HepG2 (cell line): Measurements from ENCODE around the gene ZCCHC7. TPM values are rescaled to one million over a fixed set of nuclear protein-coding genes. Genes with fewer than 3 reads are reported as not detected.
A peak's percentile ranks its signal among the peaks of the same experiment; 100 is the strongest.

ENCODE experiments used
- CEBPG ChIP-seq: IDR thresholded peaks from 2 replicates; pipeline ENCODE4 v1.6.1; 2016
- CREB1 ChIP-seq, 2 experiments: fragments of 450-650 bp in 1 of 2; IDR thresholded peaks; 2 replicates each; pipeline ENCODE4 v1.6.1; 2016 to 2017; ENCODE audit warnings: control low read depth in 1 of 2, mild to moderate bottlenecking in 1 of 2, missing compliant biosample characterization in 1 of 2, missing genetic modification characterization in 1 of 2
- RAD51 ChIP-seq: fragments of 450-650 bp; IDR thresholded peaks from 2 replicates; pipeline ENCODE4 v1.6.1; 2016; ENCODE audit warnings: borderline replicate concordance
- SIN3A ChIP-seq: IDR thresholded peaks from 2 replicates; pipeline ENCODE4 v1.6.1; 2011; ENCODE audit warnings: low read depth, mild to moderate bottlenecking, control low read depth, low read length, borderline replicate concordance
- THYN1 ChIP-seq: sonication (generic); formaldehyde crosslinking; IDR thresholded peaks from 2 replicates; pipeline ENCODE4 v1.8.1; 2023; ENCODE audit warnings: low read depth, mild to moderate bottlenecking, moderate library complexity, missing genetic modification reagents, borderline replicate concordance
- ZFP37 ChIP-seq: sonication (generic); formaldehyde crosslinking; IDR thresholded peaks from 2 replicates; pipeline ENCODE4 v1.4.0; 2020; ENCODE audit warnings: missing genetic modification reagents, borderline replicate concordance
- ZKSCAN8 ChIP-seq: IDR thresholded peaks from 2 replicates; pipeline ENCODE4 v1.6.1; 2016; ENCODE audit warnings: borderline replicate concordance, missing genetic modification reagents, missing compliant biosample characterization
- ZNF354B ChIP-seq: sonication (generic); formaldehyde crosslinking; IDR thresholded peaks from 2 replicates; pipeline ENCODE4 v1.8.0; 2022; ENCODE audit warnings: mild to moderate bottlenecking, missing genetic modification reagents
- ZNF496 ChIP-seq: sonication (generic); formaldehyde crosslinking; IDR thresholded peaks from 2 replicates; pipeline ENCODE4 v1.8.1; 2023; ENCODE audit warnings: mild to moderate bottlenecking, moderate library complexity, missing genetic modification reagents; ENCODE audit not compliant: insufficient replicate concordance
- ZNF557 ChIP-seq: sonication (generic); formaldehyde crosslinking; IDR thresholded peaks from 2 replicates; pipeline ENCODE4 v1.4.0; 2020; ENCODE audit warnings: missing genetic modification reagents
- polyA plus RNA-seq, 8 experiments: library from polyadenylated mRNA; depleted of rRNA in 3 of 8; stranded (reverse) in 7 of 8; unstranded in 1 of 8; fragments of >200 nt; fragmentation: Illumina TruSeq in 4 of 8; extraction: Trizol in 4 of 8; gene quantifications; 2 replicates each; pipeline versions ENCODE4 v1.2.1 to v1.2.3, GENCODE V29; 2011 to 2016; ENCODE audit warnings: low read depth in 4 of 8, missing spikeins in 1 of 8, mixed read lengths in 1 of 8; ENCODE audit not compliant: insufficient read depth in 1 of 8
- total RNA-seq, 5 experiments: library from RNA; depleted of rRNA; stranded (reverse); fragments of >200 nt; fragmentation: Illumina TruSeq; extraction: Trizol; gene quantifications; 2 replicates each; pipeline ENCODE4 v1.2.3, GENCODE V29; 2016; ENCODE audit warnings: low read depth in 1 of 5
- TF ChIP-seq, protein P1 (sequence below): sonication (generic); formaldehyde crosslinking; IDR thresholded peaks from 2 replicates; pipeline ENCODE4 v1.4.0; 2020; ENCODE audit warnings: missing genetic modification reagents
- TF ChIP-seq, protein P2 (sequence below): sonication (generic); formaldehyde crosslinking; IDR thresholded peaks from 2 replicates; pipeline ENCODE4 v1.5.0; 2020; ENCODE audit warnings: missing genetic modification reagents
- TF ChIP-seq, protein P3 (sequence below): sonication (generic); formaldehyde crosslinking; IDR thresholded peaks from one replicate; pipeline ENCODE4 v1.5.1; 2020; ENCODE audit warnings: mild to moderate bottlenecking, missing genetic modification reagents; ENCODE audit errors: not compliant biosample characterization
- TF ChIP-seq, protein P4 (sequence below): sonication (generic); formaldehyde crosslinking; IDR thresholded peaks from 2 replicates; pipeline ENCODE4 v1.4.0; 2020; ENCODE audit warnings: missing genetic modification reagents

ZCCHC7 gene
- total and polyA plus RNA-seq, 2 of the 13 experiments (the other 11 are each of a cell fraction or from before 2014, with no cell fraction given): 13.6 to 19.3 TPM

DNA sequence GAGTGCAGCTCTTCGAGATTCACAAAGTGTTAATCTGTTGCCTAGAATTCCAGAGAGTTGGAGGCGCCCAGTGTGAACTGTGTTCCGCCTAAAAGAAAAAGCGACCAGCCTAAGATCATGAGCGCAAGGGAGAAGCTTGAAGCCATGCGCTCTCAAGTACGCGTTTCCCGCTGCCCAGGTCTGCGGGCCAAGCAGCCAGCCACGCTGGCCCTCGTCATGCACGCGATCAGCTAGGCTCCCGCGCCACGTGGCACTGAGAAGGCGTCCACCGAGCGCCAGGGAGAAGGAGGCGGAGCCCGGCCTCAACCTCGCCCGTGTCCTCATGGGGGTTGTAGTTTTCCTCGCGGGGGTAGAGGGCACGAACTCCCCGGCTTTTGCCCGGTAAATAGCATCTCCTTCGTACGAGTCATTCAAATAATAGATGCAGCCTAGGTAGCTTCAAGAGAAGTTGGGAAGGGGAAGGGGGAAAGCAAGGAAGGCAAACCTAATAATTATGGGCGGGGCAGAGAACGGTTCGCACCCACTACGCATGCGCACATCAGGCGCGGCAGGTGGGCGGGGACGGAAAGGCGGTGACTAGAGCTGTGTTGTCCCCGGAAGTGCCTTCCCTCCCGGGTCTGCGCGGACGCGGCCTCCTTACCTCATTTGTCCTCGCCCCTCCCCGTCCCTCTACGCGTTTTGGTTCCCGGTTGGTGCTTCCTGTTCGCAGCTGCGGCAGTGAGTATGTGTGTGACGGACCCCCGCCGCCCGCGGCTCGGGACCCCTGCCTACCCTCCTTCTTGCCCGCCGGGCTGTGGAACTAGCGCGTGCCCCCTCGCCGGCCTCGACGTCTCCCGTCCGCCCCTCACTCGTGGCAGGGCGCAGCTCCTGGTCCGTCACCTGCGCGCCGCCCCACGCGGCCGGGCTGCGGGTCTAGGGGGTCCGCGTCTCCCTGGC, at the start of gene ZCCHC7 (continued):
- peak; percentile 73; the same call in 1 of the 2 replicates for TF ChIP-seq ZNF354B (CRISPR knock-in tag)
- TF ChIP-seq ZFP37 (CRISPR knock-in tag): peak; percentile 97
- TF ChIP-seq, protein P1, sequence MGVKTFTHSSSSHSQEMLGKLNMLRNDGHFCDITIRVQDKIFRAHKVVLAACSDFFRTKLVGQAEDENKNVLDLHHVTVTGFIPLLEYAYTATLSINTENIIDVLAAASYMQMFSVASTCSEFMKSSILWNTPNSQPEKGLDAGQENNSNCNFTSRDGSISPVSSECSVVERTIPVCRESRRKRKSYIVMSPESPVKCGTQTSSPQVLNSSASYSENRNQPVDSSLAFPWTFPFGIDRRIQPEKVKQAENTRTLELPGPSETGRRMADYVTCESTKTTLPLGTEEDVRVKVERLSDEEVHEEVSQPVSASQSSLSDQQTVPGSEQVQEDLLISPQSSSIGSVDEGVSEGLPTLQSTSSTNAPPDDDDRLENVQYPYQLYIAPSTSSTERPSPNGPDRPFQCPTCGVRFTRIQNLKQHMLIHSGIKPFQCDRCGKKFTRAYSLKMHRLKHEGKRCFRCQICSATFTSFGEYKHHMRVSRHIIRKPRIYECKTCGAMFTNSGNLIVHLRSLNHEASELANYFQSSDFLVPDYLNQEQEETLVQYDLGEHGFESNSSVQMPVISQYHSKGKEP (CRISPR knock-in tag): peak; percentile 86; the same call in 1 of the 2 replicates
- TF ChIP-seq, protein P2, sequence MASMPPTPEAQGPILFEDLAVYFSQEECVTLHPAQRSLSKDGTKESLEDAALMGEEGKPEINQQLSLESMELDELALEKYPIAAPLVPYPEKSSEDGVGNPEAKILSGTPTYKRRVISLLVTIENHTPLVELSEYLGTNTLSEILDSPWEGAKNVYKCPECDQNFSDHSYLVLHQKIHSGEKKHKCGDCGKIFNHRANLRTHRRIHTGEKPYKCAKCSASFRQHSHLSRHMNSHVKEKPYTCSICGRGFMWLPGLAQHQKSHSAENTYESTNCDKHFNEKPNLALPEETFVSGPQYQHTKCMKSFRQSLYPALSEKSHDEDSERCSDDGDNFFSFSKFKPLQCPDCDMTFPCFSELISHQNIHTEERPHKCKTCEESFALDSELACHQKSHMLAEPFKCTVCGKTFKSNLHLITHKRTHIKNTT (CRISPR knock-in tag): no peak
- TF ChIP-seq ZNF496 (CRISPR knock-in tag): no peak
- TF ChIP-seq SIN3A: peak; percentile 67; the same call in 1 of the 2 replicates
- no peak for TF ChIP-seq CEBPG (CRISPR knock-in tag)
- TF ChIP-seq, protein P3, sequence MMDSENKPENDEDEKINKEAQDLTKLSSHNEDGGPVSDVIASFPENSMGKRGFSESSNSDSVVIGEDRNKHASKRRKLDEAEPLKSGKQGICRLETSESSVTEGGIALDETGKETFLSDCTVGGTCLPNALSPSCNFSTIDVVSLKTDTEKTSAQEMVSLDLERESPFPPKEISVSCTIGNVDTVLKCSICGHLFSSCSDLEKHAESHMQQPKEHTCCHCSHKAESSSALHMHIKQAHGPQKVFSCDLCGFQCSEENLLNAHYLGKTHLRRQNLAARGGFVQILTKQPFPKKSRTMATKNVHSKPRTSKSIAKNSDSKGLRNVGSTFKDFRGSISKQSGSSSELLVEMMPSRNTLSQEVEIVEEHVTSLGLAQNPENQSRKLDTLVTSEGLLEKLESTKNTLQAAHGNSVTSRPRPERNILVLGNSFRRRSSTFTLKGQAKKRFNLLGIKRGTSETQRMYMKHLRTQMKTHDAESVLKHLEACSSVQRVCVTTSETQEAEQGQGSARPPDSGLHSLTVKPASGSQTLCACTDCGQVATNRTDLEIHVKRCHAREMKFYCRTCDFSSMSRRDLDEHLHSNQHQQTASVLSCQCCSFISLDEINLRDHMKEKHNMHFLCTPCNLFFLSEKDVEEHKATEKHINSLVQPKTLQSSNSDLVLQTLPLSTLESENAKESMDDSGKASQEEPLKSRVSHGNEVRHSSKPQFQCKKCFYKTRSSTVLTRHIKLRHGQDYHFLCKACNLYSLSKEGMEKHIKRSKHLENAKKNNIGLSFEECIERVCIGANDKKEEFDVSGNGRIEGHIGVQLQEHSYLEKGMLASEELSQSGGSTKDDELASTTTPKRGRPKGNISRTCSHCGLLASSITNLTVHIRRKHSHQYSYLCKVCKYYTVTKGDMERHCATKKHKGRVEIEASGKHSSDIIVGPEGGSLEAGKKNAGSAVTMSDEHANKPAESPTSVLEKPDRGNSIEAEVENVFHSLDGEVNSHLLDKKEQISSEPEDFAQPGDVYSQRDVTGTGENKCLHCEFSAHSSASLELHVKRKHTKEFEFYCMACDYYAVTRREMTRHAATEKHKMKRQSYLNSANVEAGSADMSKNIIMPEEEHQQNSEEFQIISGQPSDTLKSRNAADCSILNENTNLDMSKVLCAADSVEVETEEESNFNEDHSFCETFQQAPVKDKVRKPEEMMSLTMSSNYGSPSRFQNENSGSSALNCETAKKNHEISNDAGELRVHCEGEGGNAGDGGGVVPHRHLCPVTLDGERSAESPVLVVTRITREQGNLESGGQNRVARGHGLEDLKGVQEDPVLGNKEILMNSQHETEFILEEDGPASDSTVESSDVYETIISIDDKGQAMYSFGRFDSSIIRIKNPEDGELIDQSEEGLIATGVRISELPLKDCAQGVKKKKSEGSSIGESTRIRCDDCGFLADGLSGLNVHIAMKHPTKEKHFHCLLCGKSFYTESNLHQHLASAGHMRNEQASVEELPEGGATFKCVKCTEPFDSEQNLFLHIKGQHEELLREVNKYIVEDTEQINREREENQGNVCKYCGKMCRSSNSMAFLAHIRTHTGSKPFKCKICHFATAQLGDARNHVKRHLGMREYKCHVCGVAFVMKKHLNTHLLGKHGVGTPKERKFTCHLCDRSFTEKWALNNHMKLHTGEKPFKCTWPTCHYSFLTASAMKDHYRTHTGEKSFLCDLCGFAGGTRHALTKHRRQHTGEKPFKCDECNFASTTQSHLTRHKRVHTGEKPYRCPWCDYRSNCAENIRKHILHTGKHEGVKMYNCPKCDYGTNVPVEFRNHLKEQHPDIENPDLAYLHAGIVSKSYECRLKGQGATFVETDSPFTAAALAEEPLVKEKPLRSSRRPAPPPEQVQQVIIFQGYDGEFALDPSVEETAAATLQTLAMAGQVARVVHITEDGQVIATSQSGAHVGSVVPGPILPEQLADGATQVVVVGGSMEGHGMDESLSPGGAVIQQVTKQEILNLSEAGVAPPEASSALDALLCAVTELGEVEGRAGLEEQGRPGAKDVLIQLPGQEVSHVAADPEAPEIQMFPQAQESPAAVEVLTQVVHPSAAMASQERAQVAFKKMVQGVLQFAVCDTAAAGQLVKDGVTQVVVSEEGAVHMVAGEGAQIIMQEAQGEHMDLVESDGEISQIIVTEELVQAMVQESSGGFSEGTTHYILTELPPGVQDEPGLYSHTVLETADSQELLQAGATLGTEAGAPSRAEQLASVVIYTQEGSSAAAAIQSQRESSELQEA (CRISPR knock-in tag): peak; percentile 39
- TF ChIP-seq ZNF557 (CRISPR knock-in tag): peak; percentile 97
- no peak for TF ChIP-seq THYN1
- TF ChIP-seq, protein P4, sequence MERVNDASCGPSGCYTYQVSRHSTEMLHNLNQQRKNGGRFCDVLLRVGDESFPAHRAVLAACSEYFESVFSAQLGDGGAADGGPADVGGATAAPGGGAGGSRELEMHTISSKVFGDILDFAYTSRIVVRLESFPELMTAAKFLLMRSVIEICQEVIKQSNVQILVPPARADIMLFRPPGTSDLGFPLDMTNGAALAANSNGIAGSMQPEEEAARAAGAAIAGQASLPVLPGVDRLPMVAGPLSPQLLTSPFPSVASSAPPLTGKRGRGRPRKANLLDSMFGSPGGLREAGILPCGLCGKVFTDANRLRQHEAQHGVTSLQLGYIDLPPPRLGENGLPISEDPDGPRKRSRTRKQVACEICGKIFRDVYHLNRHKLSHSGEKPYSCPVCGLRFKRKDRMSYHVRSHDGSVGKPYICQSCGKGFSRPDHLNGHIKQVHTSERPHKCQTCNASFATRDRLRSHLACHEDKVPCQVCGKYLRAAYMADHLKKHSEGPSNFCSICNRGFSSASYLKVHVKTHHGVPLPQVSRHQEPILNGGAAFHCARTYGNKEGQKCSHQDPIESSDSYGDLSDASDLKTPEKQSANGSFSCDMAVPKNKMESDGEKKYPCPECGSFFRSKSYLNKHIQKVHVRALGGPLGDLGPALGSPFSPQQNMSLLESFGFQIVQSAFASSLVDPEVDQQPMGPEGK (CRISPR knock-in tag): peak; percentile 49
- TF ChIP-seq CREB1 (IDR thresholded peaks at IDR 0.05): peak; percentile 79
- TF ChIP-seq CREB1 (CRISPR knock-in tag; IDR thresholded peaks at IDR 0.05): peak; percentile 66; the same call in 1 of the 2 replicates
- TF ChIP-seq RAD51: no peak
- TF ChIP-seq ZKSCAN8 (CRISPR knock-in tag): peak; percentile 66; the same call in 1 of the 2 replicates
